Panc1 (cell line): ENCODE measurements around the gene INPP5K. TPM values are rescaled to one million over a fixed set of nuclear protein-coding genes. Genes with fewer than 3 reads are reported as not detected.

Source experiments
- ATAC-seq: fragments of 200-7000 bp; cut with Tn5 transposase; 2 replicates; pipeline ENCODE4 v1.9.1; 2020; ENCODE audit warnings: mild to moderate bottlenecking, moderate library complexity
- BruUV-seq: library from RNA; stranded (reverse); fragments of 400-500 nt; replicated peaks from 2 replicates; lab custom pipeline; 2021; lab: Mats Ljungman, UMichigan
- CTCF ChIA-PET: fragments of 300-600 bp; sonication (Branson Sonifier 250); formaldehyde crosslinking; loops from one replicate; lab custom pipeline; 2022; ENCODE audit warnings: antibody characterized with exemption; lab: Charles Lee
- POLR2A ChIA-PET: fragments of 300-600 bp; sonication (Branson Sonifier 250); formaldehyde crosslinking; loops from one replicate; lab custom pipeline; 2022; ENCODE audit warnings: antibody characterized with exemption; lab: Charles Lee
- DNase-seq: peaks from one replicate; pipeline ENCODE4 v3.0.0-alpha.2; 2010; ENCODE audit warnings: low read depth, low spot score
- H3K27ac ChIP-seq: 2 replicates; pipeline ENCODE4 v1.5.1; 2011; ENCODE audit warnings: mild to moderate bottlenecking, low read length, inconsistent platforms
- H3K27me3 ChIP-seq: fragments of 200-500 bp; sonication (Bioruptor generic); 2 replicates; pipeline ENCODE4 v1.6.0; 2014; ENCODE audit warnings: low read length, inconsistent platforms; ENCODE audit not compliant: control insufficient read depth, insufficient read depth
- H3K36me3 ChIP-seq: fragments of 200-500 bp; sonication (Bioruptor generic); 2 replicates; pipeline ENCODE4 v1.5.1; 2014; ENCODE audit warnings: inconsistent platforms, mild to moderate bottlenecking, low read length, moderate library complexity; ENCODE audit not compliant: control insufficient read depth, insufficient read depth
- H3K4me1 ChIP-seq: 2 replicates; pipeline ENCODE4 v1.5.1; 2011; ENCODE audit warnings: inconsistent platforms, mild to moderate bottlenecking, low read length, moderate library complexity; ENCODE audit not compliant: control insufficient read depth, insufficient read depth
- H3K4me3 ChIP-seq, 2 experiments: 2 replicates each; pipeline ENCODE4 v1.5.1; 2011 to 2012; ENCODE audit warnings: low read depth in 2 of 2, low read length in 2 of 2, mild to moderate bottlenecking in 2 of 2, inconsistent platforms in 1 of 2, moderate library complexity in 1 of 2
- H3K9me3 ChIP-seq: fragments of 200-500 bp; sonication (Bioruptor generic); 2 replicates; pipeline ENCODE4 v1.5.1; 2014; ENCODE audit warnings: low read depth, mild to moderate bottlenecking, inconsistent platforms, low read length, moderate library complexity; ENCODE audit not compliant: control insufficient read depth, insufficient read depth
- POLR2AphosphoS5 ChIP-seq: IDR thresholded peaks from 2 replicates; pipeline ENCODE4 v1.6.1; 2012; ENCODE audit warnings: mild to moderate bottlenecking, low read depth, low read length, moderate library complexity
- REST ChIP-seq, 2 experiments: IDR thresholded peaks; 2 replicates each; pipeline ENCODE4 v1.6.1; 2011 to 2012; ENCODE audit warnings: low read depth in 2 of 2, control low read depth in 1 of 2, low read length in 1 of 2, mild to moderate bottlenecking in 1 of 2, moderate library complexity in 1 of 2; ENCODE audit not compliant: insufficient read depth in 1 of 2
- SIN3A ChIP-seq: IDR thresholded peaks from 2 replicates; pipeline ENCODE4 v1.6.1; 2012; ENCODE audit warnings: low read depth, mild to moderate bottlenecking, low read length, moderate library complexity, borderline replicate concordance; ENCODE audit not compliant: insufficient read depth
- TCF7L2 ChIP-seq: IDR thresholded peaks from 2 replicates; pipeline ENCODE4 v1.6.1; 2011; ENCODE audit warnings: mild to moderate bottlenecking, low read depth, low read length, inconsistent platforms
- in situ Hi-C: cut with HindIII; loops from 2 replicates; pipeline ENCODE4 v1.10.0; 2016; ENCODE audit warnings: low sequenced_read_pairs, low pct_unique_long_range_greater_than_20kb
- intact Hi-C: fragments of 100-400 bp; cut with micrococcal nuclease; formaldehyde crosslinking; loops from one replicate; pipeline ENCODE4 v1.10.0; 2022; ENCODE audit not compliant: unreplicated experiment
- total RNA-seq: library from RNA; stranded (reverse); gene quantifications from one replicate; pipeline ENCODE4 v1.2.1, GENCODE V29; 2021; ENCODE audit not compliant: unreplicated experiment
- TF ChIP-seq, protein P1 (sequence below): fragments of 450-650 bp; IDR thresholded peaks from 2 replicates; pipeline ENCODE4 v1.5.1; 2017; ENCODE audit warnings: mild to moderate bottlenecking

INPP5K gene
- total RNA-seq, 1 experiment from 2014 or later: 21.3 TPM

GRCh38 chr17:1470071-1470754 lies 46.2 kb downstream of the INPP5K start:
- Histone ChIP-seq H3K9me3 (no peaks in the 10 kb centered on the region), H3K4me1 (no peaks in the 10 kb centered on the region; the same call in 1 of the 2 replicates), H3K27me3 (no peaks in the 10 kb centered on the region), H3K27ac (no peak overlapping the region), H3K36me3 (peaks cover 5% of the 10 kb centered on the region), H3K4me3 (no peak overlapping the region)
- ATAC-seq (no peak), DNase-seq (no peak)
- in situ Hi-C loops: no loop called here
- TF ChIP-seq REST (IDR thresholded peaks at IDR 0.05; ENCODE audit: insufficient read depth in 1 of 2, low read depth in 2 of 2, low read length in 1 of 2) (no peak), SIN3A (no peak), TCF7L2 (no peak), POLR2AphosphoS5 (no peak)
- TF ChIP-seq, protein P1, sequence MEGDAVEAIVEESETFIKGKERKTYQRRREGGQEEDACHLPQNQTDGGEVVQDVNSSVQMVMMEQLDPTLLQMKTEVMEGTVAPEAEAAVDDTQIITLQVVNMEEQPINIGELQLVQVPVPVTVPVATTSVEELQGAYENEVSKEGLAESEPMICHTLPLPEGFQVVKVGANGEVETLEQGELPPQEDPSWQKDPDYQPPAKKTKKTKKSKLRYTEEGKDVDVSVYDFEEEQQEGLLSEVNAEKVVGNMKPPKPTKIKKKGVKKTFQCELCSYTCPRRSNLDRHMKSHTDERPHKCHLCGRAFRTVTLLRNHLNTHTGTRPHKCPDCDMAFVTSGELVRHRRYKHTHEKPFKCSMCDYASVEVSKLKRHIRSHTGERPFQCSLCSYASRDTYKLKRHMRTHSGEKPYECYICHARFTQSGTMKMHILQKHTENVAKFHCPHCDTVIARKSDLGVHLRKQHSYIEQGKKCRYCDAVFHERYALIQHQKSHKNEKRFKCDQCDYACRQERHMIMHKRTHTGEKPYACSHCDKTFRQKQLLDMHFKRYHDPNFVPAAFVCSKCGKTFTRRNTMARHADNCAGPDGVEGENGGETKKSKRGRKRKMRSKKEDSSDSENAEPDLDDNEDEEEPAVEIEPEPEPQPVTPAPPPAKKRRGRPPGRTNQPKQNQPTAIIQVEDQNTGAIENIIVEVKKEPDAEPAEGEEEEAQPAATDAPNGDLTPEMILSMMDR: no peak
- CTCF ChIA-PET: interaction anchor here (0.7 kb wide), 1 partner anchor 256 kb away, joined by 3 read pairs; no protein-coding TSS in a partner anchor
- intact Hi-C loops: no loop called here
- no TSS peak for BruUV-seq
- POLR2A ChIA-PET: interaction anchor here (0.5 kb wide), 1 partner anchor 10 kb away, joined by 4 read pairs; no protein-coding TSS in a partner anchor

DNA sequence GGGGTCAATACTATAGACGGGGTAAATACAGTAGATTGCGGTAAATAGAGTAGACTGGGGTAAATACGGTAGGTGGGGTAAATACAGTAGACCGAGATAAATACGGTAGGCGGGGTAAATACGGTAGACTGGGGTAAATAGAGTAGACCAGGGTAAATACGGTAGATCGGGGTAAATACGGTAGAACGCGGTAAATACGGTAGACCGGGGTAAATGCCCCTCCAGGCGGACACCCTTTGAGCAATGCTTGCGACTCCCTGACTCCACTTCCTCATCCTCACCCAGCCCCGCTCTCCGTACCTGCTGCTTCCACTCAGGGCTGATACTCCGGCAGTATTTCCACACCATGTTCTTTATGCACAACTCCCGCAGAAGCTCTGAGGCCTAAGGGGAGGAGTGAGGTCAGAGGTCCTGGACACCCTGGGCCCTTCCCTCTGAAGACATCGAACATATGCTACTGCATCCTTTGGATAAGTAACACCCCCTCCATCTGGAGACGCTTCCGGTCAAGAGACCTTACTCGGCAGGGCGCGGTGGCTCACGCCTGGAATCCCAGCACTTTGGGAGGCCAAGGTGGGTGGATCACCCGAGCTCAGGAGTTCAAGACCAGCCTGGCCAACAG lies 47.1 kb downstream of the INPP5K start:
- TF ChIP-seq, protein P1: no peak
- no peak for TF ChIP-seq REST (IDR thresholded peaks at IDR 0.05; ENCODE audit: insufficient read depth in 1 of 2, low read depth in 2 of 2, low read length in 1 of 2)
- TF ChIP-seq TCF7L2: no peak
- no peak for TF ChIP-seq SIN3A
- no peak for TF ChIP-seq POLR2AphosphoS5
- no peaks in the 10 kb centered on the region for H3K27me3 ChIP-seq
- ChIA-PET POLR2A (interaction anchor here (0.5 kb wide), 2 partner anchors 9 to 46 kb away, joined by 4 to 8 read pairs; no protein-coding TSS in a partner anchor), CTCF (interaction anchor here (0.7 kb wide), 1 partner anchor 257 kb away, joined by 3 read pairs; no protein-coding TSS in a partner anchor)
- ATAC-seq (peak; percentile 72), DNase-seq (no peak)
- in situ Hi-C loops: no loop called here
- no peak overlapping the region for H3K4me3 ChIP-seq
- no peaks in the 10 kb centered on the region for H3K4me1 ChIP-seq
- peaks cover 5% of the 10 kb centered on the region for H3K36me3 ChIP-seq
- H3K27ac ChIP-seq: no peak overlapping the region
- H3K9me3 ChIP-seq: no peaks in the 10 kb centered on the region
- intact Hi-C loops: no loop called here
- no TSS peak for BruUV-seq
